NCI-H510A (cell line): ENCODE data around the gene LHFPL6.

ENCODE experiments used
- DNase-seq: peaks from one replicate; lab custom pipeline; 2025; lab: John Stamatoyannopoulos, UW

Gene LHFPL6

GRCh38 chr13:39410964-39411363, 192.0 kb downstream of the LHFPL6 start:
- no peak for DNase-seq

GRCh38 chr13:39410096-39410901, 192.7 kb downstream of the LHFPL6 start:
- DNase-seq: no peak

- DNase-seq: no peak
These were observed 194.5 kb downstream of the LHFPL6 start for GRCh38 chr13:39408512-39408911.

GRCh38 chr13:39407786-39408185, 195.2 kb downstream of the LHFPL6 start:
- DNase-seq: no peak

GRCh38 chr13:39407138-39407537, 195.9 kb downstream of the LHFPL6 start:
- DNase-seq: no peak

GRCh38 chr13:39406688-39407087, 196.3 kb downstream of the LHFPL6 start:
- DNase-seq: no peak

- DNase-seq: no peak
These were observed 197.3 kb downstream of the LHFPL6 start for GRCh38 chr13:39405596-39406205.

GRCh38 chr13:39405107-39405506, 197.9 kb downstream of the LHFPL6 start:
- DNase-seq: no peak

GRCh38 chr13:39403106-39403505, 199.9 kb downstream of the LHFPL6 start:
- no peak for DNase-seq

- no peak for DNase-seq
These were observed 200.6 kb downstream of the LHFPL6 start for GRCh38 chr13:39402221-39402970.

GRCh38 chr13:39401756-39402155, 201.2 kb downstream of the LHFPL6 start:
- DNase-seq: no peak

- no peak for DNase-seq
These were observed 201.8 kb downstream of the LHFPL6 start for GRCh38 chr13:39401046-39401705.

GRCh38 chr13:39399102-39399501, 203.9 kb downstream of the LHFPL6 start:
- DNase-seq: no peak

GRCh38 chr13:39397896-39398265, 205.1 kb downstream of the LHFPL6 start:
- no peak for DNase-seq

- no peak for DNase-seq
These were observed 205.6 kb downstream of the LHFPL6 start for GRCh38 chr13:39397226-39397895.

GRCh38 chr13:39394796-39395678, 208.0 kb downstream of the LHFPL6 start:
- no peak for DNase-seq

- DNase-seq: no peak
These were observed 211.2 kb downstream of the LHFPL6 start for GRCh38 chr13:39391761-39392160.

- no peak for DNase-seq
These were observed 214.0 kb downstream of the LHFPL6 start for GRCh38 chr13:39389013-39389412.

- DNase-seq: no peak
These were observed 217.3 kb downstream of the LHFPL6 start for GRCh38 chr13:39385621-39386231.

- no peak for DNase-seq
These were observed 217.8 kb downstream of the LHFPL6 start for GRCh38 chr13:39385154-39385553.
